GM03348 (cell line): ENCODE results near the gene ARRB1.
"Not testable (repeated sequence)": the region's sequence is repeated elsewhere in the genome, so short reads cannot be mapped to it uniquely, and the experiment has no call there.

ENCODE experiments used
- DNase-seq: peaks from one replicate; pipeline ENCODE4 v3.0.0; 2012; ENCODE audit warnings: low spot score

The ARRB1 gene

GRCh38 chr11:75371949-75372876 lies 20.8 kb upstream of the ARRB1 start:
- DNase-seq = peak; percentile 31

DNA sequence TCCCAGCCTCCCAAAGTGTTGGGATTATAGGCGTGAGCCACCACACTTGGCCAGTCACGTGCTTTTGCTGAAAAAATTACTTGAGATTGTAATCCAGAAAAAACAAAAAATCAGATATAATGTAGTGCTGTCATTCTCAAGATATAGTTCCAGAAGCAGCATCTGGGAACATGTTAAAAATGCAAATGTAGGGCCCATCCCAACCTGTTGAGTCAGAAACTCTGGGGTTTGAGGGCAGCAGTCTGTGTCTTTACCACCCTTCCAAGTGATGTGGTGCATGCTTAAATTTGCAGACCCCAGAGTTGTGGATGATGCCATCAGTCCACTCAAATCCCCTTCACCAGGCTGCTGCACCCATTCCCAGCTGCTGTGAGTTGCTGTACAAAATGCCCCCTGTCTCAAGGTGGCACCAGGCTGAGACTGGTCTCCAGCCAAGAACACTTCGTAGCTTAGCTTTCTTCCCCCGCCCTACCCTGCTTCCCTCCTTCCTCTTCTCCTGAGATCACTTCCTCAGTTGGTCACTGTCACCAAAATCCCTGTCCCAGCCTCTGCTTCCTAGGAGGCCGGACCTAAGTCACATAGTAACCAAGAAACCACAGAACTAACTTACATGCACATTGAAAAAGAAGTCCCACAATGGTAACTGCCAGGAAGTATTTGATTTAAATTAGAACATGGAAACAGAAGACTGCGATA lies 18.2 kb upstream of the ARRB1 start:
- DNase-seq = no peak

- DNase-seq = not testable (repeated sequence)
These were observed 15.4 kb upstream of the ARRB1 start for GRCh38 chr11:75366826-75367225.

- peak; percentile 39 for DNase-seq
These were observed 14.3 kb upstream of the ARRB1 start for GRCh38 chr11:75365711-75366181.

GRCh38 chr11:75362285-75362684 lies 10.8 kb upstream of the ARRB1 start:
- DNase-seq = not testable (repeated sequence)

DNA sequence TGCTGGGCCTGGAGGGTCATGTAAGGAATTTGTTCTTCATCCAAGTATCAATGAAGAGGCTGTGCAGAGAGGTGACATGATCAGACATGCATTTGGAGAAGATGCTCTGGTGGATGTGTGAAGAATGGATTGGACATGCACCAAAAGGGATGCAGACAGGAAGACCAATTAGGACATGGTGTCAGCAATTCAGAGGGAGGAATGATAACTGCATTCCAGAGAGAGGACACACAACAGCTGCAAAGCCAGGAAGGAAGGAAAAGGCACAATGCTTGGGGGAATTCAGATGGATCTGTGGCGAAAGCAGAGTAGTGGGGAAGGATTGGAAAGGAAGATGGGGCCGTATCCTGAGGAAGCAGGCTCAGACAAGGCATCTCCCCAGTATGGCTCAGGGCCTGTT lies 5.2 kb upstream of the ARRB1 start:
- peak; percentile 33 for DNase-seq

GRCh38 chr11:75355051-75355450 lies 3.6 kb upstream of the ARRB1 start:
- DNase-seq = no peak

DNA sequence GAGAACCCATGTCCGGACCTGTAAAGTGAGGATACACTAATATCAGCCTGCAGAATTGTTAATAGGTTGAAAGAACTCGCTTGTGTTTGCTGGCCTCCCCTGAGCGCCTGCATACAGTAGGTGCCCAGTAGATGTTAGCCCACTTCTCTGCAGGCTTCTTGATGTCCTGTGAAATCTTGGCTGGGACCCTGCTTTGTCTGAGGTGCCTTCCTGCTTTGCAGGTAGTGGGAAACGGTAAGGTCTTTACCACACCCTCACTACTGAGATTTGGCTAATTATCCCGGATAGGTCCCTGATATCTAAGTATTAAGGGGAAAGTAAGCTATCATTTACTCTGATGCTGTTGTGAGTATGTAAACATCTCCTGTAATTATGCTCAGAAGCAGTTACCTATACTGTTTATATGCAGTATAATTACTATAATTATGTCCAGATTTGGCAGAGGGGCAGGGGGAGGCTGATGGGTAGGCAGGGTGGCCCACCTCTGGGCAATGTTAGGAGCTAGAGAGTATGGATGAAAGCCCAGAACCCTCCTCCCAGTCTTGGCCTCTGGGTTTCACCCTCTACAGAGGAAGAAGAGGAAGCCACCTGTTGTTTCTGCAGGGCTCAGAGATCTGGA lies 1.2 kb upstream of the ARRB1 start:
- no peak for DNase-seq

GRCh38 chr11:75351791-75352587 lies 528 bp upstream of the ARRB1 start:
- DNase-seq = no peak

- DNase-seq = peak; percentile 49
These were observed 519 bp downstream of the ARRB1 start for GRCh38 chr11:75350743-75351540.

- DNase-seq = no peak
These were observed 1.2 kb downstream of the ARRB1 start for GRCh38 chr11:75350122-75350742.

DNA sequence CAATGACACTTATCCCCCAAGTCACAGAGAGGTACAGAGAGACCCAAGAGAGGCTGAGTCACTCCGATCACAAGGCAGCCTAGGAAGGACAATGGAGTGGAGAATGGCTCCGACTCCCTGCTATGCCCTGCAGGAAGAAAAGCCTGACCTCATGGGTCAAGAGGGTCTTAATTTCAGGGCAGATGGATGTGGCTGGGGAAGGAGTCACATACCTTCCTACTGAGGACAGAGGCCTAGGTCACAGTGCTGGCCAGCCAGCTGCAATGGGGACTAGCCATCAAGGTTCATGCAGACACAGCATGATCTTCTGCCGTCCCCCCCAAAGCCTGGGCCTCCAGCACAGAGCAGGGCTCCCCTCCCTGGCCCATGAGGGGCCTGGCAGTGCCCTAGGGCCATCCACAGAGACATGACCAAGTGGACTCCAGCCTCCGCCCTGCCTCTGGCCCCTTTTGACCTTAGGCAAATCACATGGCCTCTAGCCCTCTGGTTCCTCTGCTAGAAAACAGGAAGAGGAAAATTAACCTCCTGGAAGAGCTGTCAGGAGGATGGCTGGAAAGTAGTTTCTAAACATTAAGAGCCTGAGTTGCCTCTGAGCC lies 1.8 kb downstream of the ARRB1 start:
- DNase-seq = no peak

GRCh38 chr11:75347781-75348566 lies 3.5 kb downstream of the ARRB1 start:
- DNase-seq = peak; percentile 90

GRCh38 chr11:75346912-75347647 lies 4.4 kb downstream of the ARRB1 start:
- peak; percentile 54 for DNase-seq

GRCh38 chr11:75346296-75346695 lies 5.2 kb downstream of the ARRB1 start:
- DNase-seq = no peak

GRCh38 chr11:75345455-75346160 lies 5.9 kb downstream of the ARRB1 start:
- no peak for DNase-seq

DNA sequence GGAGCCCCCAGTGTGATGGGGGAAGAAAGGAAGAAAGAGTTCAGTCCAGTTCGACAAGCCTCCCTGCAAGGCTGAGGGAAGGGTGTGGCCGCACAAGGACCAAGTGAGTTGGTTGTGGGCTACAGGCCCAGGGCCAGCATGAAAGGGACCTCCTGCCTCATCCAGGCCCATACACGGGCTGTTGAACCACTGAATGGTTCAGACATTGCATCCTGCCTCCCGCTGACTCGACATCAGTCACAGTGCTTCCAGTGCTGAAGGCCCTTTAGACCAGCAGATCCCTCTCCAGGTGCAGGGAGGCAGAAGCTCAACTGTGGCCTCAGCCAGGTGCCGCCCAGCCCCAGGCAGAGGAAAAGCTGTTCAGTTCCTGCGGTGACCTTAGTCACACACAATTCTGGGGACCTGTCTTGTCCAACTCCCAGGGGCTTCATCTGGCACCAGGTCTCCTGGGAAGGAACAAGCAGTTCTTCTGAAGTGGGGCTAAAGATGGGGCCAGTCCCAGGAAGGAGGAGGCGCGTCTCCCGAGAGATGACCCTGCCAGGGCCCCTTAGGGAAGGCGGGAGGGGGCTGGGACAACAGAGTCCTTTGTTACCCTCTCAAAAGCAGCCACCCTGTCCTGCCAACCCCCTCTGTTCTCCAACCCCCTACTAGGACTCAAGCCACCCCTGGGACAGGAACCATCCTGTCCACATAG lies 6.6 kb downstream of the ARRB1 start:
- no peak for DNase-seq
